HEK293T (cell line): ENCODE data around the gene CYP3A4.

Experiments used
- FOXA1 ChIP-seq: fragments of 450-650 bp; IDR thresholded peaks from 2 replicates; pipeline ENCODE4 v1.6.1; 2016; ENCODE audit warnings: mild to moderate bottlenecking
- FOXK2 ChIP-seq: fragments of 450-650 bp; IDR thresholded peaks from 2 replicates; pipeline ENCODE4 v1.6.1; 2016; ENCODE audit warnings: mild to moderate bottlenecking

DNA sequence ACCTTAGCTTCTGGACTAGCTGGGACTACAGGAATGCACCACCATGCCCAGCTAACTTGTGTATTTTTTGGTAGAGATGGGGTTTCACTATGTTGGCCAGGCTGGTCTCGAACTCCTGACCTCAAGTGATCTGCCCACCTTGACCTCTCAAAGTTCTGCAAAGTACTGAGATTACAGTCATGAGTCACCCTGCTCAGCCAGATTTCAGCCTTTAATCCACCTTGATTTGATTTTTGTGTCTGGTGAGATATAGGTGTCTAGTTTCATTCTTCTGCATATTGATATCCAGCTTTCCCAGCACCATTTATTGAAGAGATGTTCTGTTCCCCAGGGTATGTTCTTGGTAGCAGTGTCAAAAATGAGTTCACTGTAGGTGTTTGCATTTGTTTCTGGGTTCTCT, 28.9 kb downstream of the CYP3A4 start:
- no peak for TF ChIP-seq FOXA1
- no peak for TF ChIP-seq FOXK2
